ENCODE measurements around the gene NPAS2.

DNA sequence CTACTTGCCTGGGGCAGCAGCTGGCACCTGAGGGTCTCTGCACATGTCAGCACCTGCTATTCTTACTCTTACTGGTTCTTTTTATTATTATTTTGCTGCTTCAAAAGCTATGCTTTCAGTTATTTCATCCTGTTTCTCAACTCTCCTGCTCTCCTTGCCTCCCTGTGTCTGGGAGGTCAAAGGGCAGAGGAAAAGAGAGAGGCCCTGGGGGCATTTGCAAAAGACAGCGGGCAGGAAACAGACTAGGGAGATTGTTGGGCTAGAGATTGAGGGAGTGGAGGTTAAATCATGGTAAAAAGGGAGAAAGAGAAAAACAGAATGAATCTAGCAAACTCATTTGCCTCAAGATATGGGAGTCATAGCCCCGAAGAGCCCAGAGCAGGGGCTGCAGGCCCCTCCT, 161.1 kb downstream of the NPAS2 start:
- TF ChIP-seq, protein P1, sequence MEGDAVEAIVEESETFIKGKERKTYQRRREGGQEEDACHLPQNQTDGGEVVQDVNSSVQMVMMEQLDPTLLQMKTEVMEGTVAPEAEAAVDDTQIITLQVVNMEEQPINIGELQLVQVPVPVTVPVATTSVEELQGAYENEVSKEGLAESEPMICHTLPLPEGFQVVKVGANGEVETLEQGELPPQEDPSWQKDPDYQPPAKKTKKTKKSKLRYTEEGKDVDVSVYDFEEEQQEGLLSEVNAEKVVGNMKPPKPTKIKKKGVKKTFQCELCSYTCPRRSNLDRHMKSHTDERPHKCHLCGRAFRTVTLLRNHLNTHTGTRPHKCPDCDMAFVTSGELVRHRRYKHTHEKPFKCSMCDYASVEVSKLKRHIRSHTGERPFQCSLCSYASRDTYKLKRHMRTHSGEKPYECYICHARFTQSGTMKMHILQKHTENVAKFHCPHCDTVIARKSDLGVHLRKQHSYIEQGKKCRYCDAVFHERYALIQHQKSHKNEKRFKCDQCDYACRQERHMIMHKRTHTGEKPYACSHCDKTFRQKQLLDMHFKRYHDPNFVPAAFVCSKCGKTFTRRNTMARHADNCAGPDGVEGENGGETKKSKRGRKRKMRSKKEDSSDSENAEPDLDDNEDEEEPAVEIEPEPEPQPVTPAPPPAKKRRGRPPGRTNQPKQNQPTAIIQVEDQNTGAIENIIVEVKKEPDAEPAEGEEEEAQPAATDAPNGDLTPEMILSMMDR (IDR thresholded peaks at IDR 0.05): no peak
- no peak for TF ChIP-seq POLR2A (IDR thresholded peaks at IDR 0.05)

Measured in adrenal gland (tissue), 5 donors.